IPS-18a (cell line): ENCODE data around the gene SLC35F1.

Experiments
- H3K27ac ChIP-seq: one replicate; pipeline ENCODE4 v1.5.1; 2013; ENCODE audit warnings: low read length
- H3K27me3 ChIP-seq: one replicate; pipeline ENCODE4 v1.6.1; 2013; ENCODE audit warnings: mild to moderate bottlenecking, low read length; ENCODE audit not compliant: control insufficient read depth, insufficient read depth
- H3K36me3 ChIP-seq: one replicate; pipeline ENCODE4 v1.6.1; 2013; ENCODE audit warnings: low read depth, low read length; ENCODE audit not compliant: control insufficient read depth
- H3K4me1 ChIP-seq: one replicate; pipeline ENCODE4 v1.6.1; 2013; ENCODE audit warnings: low read depth, low read length; ENCODE audit not compliant: control insufficient read depth
- H3K4me3 ChIP-seq: one replicate; pipeline ENCODE4 v1.5.1; 2013; ENCODE audit warnings: low read length
- H3K9ac ChIP-seq: one replicate; pipeline ENCODE4 v1.6.1; 2013; ENCODE audit warnings: mild to moderate bottlenecking, low read length, moderate library complexity
- H3K9me3 ChIP-seq: one replicate; pipeline ENCODE4 v1.6.1; 2013; ENCODE audit warnings: low read depth, low read length; ENCODE audit not compliant: control insufficient read depth

SLC35F1 gene

DNA sequence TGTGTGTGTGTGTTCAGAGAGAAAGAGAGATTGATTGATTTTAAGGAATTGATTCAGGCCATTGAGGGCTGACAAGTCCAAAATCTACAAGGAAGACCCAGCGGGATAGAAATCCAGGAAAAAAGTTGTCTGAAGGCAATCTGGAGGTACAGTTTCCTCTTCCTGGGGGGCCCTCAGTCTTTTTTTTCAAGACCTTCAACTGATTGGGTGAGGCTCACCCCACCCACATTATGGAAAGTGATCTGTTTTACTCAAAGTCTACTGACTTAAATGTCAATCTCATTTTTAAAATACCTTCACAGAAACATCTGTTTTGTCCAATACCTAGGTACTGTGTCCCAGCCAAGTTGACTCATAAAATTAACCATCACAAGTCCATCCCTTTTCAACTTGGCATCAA, 398.0 kb downstream of the SLC35F1 start:
- H3K27me3 ChIP-seq: no peaks in the 10 kb centered on the region
- H3K4me3 ChIP-seq: no peak overlapping the region
- no peaks in the 10 kb centered on the region for H3K9me3 ChIP-seq
- H3K9ac ChIP-seq: no peak overlapping the region
- H3K27ac ChIP-seq: no peak overlapping the region
- peaks cover 16% of the 10 kb centered on the region for H3K4me1 ChIP-seq
- no peaks in the 10 kb centered on the region for H3K36me3 ChIP-seq

DNA sequence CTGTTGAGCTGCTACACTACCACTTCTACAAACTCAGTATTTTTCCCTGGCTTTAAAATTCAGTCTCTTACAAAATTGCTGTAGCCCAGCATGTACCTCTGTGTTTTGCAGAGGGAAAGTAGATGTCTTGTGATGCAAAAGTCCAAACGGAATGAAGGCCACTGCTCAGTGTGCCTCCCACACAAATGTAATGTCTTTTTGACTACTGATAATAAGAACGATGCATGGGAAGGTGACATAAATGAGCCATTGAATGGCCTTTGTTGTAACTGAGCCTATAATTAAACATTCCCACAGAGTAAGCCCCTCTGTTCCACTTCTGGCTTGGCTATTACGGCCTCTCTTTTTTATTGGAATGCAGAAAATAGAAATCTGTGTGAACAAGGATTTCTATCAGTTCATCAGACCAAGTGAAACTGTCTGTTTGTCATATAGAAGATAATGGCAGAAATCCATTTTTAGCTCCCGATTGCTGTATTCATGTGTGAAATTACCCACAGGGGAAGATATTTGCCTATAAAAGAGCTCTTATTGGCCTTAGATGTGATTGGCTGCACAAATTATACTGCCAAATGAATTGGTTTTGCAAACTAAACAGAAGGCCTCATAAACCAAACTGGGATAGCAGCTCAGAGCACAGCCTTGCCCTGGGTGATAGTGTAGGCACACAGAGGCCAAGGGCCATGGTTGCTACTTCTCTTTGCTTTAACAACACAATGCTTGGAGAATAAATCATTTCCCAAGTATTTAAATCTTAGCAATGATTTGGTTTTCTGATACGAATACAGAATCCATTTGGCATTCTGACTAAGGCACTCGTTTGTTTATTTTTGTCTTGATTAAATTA, 399.6 kb downstream of the SLC35F1 start:
- peaks cover 16% of the 10 kb centered on the region for H3K4me1 ChIP-seq
- no peaks in the 10 kb centered on the region for H3K27me3 ChIP-seq
- H3K9me3 ChIP-seq: no peaks in the 10 kb centered on the region
- no peak overlapping the region for H3K9ac ChIP-seq
- no peaks in the 10 kb centered on the region for H3K36me3 ChIP-seq
- H3K27ac ChIP-seq: no peak overlapping the region
- no peak overlapping the region for H3K4me3 ChIP-seq

DNA sequence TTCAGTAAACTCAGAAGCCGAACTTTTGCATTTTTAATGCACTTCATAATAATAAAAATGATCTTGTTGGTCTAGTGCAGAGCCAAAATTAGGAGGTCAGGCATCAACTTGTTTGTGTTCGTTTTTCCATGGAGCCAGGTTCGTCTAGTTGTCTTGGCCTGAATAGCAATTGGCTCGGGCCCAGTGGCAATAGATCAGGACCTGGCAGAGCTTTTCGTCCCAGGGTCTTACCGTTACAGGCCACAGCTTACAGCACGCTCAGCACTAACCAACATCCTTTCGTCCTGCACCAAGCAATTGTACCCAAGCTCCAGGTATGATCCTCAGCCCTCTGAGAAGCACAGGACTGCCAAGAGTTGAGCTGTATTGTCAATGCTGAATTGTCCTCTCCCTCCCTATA, 400.5 kb downstream of the SLC35F1 start:
- Histone ChIP-seq H3K27ac (no peak overlapping the region), H3K4me3 (no peak overlapping the region), H3K36me3 (no peaks in the 10 kb centered on the region), H3K9ac (no peak overlapping the region), H3K9me3 (no peaks in the 10 kb centered on the region), H3K27me3 (no peaks in the 10 kb centered on the region), H3K4me1 (peaks cover 16% of the 10 kb centered on the region)

DNA sequence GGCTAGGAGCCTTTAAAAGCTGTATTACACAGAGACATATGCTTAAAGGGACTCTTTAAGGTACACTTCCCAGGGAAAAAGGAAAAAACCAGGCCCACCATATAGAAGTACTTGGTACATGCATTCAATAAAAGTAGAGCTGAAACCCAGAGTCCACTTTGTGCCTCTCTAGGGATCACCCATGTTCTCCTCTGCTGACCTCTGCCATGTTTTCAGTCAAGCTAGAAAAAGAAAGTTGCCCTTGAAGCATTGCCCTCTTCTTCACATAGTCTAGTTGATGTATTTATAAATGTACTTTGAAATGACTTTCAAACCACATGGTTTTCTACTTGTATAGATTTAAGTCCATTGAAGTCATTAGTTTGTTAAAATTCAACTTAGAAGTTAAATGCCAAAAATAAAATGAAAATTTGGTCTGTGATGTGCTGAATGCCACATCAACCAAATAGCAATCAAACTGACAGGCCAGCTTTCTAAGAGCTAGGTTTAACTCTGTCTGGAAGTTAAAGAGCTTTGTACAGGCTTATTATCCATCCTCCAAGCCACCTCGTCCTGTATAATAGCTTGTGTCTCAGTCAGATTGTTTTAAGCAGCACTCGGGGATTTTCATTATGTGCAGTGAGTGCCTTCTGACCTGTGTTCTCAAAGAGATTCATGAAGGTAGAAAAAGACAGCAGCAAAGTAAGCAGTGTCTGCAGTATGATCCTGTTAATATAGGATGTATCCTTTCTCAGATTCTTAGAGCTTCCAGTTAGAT, 402.5 kb downstream of the SLC35F1 start:
- no peaks in the 10 kb centered on the region for H3K9me3 ChIP-seq
- no peak overlapping the region for H3K4me3 ChIP-seq
- H3K9ac ChIP-seq: no peak overlapping the region
- no peaks in the 10 kb centered on the region for H3K27me3 ChIP-seq
- no peaks in the 10 kb centered on the region for H3K36me3 ChIP-seq
- peaks cover 16% of the 10 kb centered on the region for H3K4me1 ChIP-seq
- H3K27ac ChIP-seq: no peak overlapping the region

DNA sequence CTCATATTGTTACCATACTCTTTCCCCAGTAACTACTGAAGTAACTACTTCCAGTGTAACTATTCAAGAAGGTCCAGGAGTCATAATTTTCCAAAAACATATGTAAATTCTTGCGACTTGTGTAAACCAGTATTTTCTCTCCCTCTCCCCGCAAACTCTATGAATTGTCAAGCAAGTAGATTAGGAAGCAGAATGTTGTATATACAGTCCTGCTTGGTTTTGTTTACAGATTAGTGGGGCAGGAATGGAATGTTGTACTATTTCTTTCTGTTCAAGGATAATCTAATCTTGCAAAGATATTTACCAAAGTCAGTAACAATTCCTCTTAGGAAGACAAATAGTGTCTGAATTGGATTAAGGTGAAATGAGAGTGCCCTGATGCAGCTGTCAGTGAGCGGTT, 406.1 kb downstream of the SLC35F1 start:
- Histone ChIP-seq H3K9me3 (no peaks in the 10 kb centered on the region), H3K4me3 (no peak overlapping the region), H3K9ac (no peak overlapping the region), H3K36me3 (no peaks in the 10 kb centered on the region), H3K27ac (no peak overlapping the region), H3K4me1 (no peaks in the 10 kb centered on the region), H3K27me3 (no peaks in the 10 kb centered on the region)

DNA sequence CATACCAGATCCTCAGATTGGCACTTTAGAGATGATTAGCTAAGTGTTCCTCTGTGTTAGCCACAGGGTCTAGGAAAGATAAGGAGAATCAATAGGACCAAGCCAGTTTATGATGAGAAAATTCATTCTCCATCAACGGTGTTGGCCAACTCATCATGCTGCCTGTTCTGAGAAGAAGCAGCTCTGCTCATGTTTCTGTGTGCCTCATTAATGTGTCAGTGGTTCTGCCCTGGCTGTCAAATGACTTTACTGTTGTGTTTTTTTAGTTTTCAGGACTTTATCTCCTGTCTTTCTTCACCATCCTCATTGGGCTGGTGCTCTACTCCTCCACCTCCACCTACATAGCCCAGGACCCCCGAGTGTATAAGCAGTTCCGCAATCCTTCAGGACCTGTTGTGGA, 406.7 kb downstream of the SLC35F1 start:
- H3K4me1 ChIP-seq: no peaks in the 10 kb centered on the region
- no peak overlapping the region for H3K27ac ChIP-seq
- no peak overlapping the region for H3K9ac ChIP-seq
- H3K9me3 ChIP-seq: no peaks in the 10 kb centered on the region
- no peak overlapping the region for H3K4me3 ChIP-seq
- no peaks in the 10 kb centered on the region for H3K27me3 ChIP-seq
- H3K36me3 ChIP-seq: no peaks in the 10 kb centered on the region

DNA sequence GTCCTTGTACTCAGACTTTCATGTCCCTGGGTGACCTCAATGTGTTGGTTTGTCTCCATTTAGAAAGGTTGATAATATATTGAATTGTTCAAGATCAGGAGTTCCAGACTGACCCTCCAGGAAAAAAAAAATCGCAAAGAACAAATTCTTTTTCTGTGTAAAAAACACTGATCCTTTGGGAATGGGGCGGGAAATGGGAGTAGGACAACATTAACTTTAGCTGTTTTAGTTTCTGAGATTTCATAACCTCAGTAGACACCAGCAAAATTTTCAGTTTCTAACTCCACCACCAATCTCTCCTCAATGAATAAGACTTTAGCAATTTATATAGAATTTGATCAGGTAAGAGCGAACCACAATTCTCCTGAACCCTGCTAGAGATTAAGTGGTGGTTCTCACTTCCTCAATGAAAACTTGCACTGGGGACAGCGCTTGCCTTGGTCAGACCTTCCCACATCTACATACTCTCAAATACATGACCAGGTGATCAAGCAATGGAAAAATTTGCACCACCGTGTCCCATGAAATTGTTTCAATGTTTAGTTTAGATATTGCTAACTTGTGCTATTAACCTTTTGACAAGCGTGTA, 409.8 kb downstream of the SLC35F1 start:
- H3K9me3 ChIP-seq: no peaks in the 10 kb centered on the region
- no peaks in the 10 kb centered on the region for H3K36me3 ChIP-seq
- no peak overlapping the region for H3K27ac ChIP-seq
- H3K4me3 ChIP-seq: no peak overlapping the region
- H3K4me1 ChIP-seq: no peaks in the 10 kb centered on the region
- no peak overlapping the region for H3K9ac ChIP-seq
- no peaks in the 10 kb centered on the region for H3K27me3 ChIP-seq

DNA sequence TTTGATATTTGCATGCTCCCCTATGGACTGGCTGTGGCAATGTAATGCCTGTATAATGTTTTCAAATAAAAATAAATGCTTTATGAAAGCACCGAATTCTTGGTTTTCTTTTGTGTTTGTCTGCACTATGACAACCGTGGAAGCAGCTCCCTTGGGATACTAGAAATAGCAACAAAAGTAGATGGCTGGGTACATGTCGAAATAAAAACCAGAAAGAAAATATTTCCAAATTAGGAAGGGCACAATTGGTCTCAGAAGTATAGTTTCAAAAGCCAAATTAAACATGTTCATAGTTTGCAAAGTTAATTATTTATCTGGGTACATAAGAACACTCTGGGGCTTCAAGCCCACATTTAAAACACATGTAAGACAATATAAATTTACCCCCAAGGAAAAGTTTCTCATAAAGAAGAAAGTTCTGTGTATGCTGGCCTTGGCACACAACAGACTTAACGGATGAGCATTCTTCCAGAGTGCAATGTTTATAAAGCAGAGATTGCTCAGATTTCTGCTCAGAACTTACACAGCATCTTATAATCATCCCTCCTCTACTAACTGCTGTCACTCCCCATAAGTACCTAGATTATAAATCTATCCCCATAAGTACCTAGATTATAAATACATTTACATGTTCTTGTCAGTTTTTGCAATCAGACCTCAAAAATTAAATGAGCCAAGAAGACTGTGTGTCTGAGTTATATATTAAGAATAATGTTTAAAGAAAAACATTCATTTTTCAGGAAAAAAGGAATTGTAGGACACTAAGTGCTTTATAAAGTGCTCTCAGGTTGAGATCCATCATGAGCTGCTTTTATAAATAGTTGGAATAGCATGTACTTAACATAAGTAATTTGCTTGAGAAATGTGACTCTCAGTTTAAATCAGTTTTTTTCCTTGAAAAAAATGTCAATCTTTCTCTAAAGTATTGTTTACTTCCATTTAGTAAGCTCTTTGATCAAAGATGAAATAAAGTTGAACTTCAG, 410.8 kb downstream of the SLC35F1 start:
- H3K4me1 ChIP-seq: no peaks in the 10 kb centered on the region
- no peaks in the 10 kb centered on the region for H3K27me3 ChIP-seq
- no peaks in the 10 kb centered on the region for H3K36me3 ChIP-seq
- no peak overlapping the region for H3K9ac ChIP-seq
- H3K4me3 ChIP-seq: no peak overlapping the region
- H3K27ac ChIP-seq: no peak overlapping the region
- H3K9me3 ChIP-seq: no peaks in the 10 kb centered on the region

DNA sequence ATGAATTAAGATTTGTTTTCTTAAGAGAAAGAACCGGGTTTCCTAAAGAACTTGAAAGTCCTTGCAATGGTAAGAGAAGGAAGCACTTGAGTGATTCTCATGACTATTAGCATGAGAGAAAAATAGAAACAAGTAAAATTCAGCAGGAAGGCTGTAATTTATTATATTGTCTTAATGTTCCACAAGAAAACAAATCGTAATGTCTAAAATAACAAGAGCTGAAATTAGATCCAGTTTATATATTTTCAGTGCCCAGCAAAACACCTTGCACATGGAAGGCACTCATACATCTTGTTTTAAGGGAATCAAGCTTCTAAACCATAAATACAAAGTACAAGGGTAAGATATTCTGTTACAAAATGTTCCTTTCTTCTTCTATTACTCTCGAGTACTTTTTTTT, 411.6 kb downstream of the SLC35F1 start:
- Histone ChIP-seq H3K36me3 (no peaks in the 10 kb centered on the region), H3K27ac (no peak overlapping the region), H3K9me3 (no peaks in the 10 kb centered on the region), H3K9ac (no peak overlapping the region), H3K27me3 (no peaks in the 10 kb centered on the region), H3K4me3 (no peak overlapping the region), H3K4me1 (peaks cover 2% of the 10 kb centered on the region)

DNA sequence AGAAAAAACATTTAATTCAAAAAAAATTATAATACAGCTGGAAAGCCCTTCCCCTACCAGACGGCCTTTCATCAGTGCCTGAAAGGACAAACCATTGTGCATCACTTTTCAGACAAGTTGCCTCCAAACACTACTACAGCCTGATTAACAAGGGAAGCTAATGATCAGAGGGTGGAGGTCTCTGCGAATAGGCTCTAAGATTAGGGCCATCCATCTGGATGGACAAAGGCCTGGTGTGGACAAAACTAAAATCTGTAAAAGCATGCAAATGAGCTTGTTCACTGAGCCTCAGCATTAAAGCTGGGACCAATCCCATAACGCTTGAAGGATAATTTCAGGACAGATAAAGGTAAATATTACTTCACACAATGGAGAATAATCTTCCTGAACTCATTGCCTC, 412.4 kb downstream of the SLC35F1 start:
- Histone ChIP-seq H3K27me3 (no peaks in the 10 kb centered on the region), H3K4me1 (peaks cover 5% of the 10 kb centered on the region), H3K9ac (no peak overlapping the region), H3K27ac (no peak overlapping the region), H3K36me3 (no peaks in the 10 kb centered on the region), H3K9me3 (no peaks in the 10 kb centered on the region), H3K4me3 (no peak overlapping the region)
